Liver (tissue), 3 donors: ENCODE results near the gene RYR3.

ENCODE experiments used
- ATF3 ChIP-seq: IDR thresholded peaks from 2 replicates; pipeline ENCODE4 v1.6.1; 2016; ENCODE audit warnings: antibody characterized with exemption
- FOXA1 ChIP-seq: IDR thresholded peaks from 2 replicates; pipeline ENCODE4 v1.6.1; 2016; ENCODE audit warnings: antibody characterized with exemption
- GABPA ChIP-seq, 2 donors: IDR thresholded peaks in 1 of 2; conservative IDR thresholded peaks in 1 of 2; 2 replicates each; pipeline ENCODE4 v1.6.1; 2016; ENCODE audit warnings: antibody characterized with exemption in 2 of 2, mild to moderate bottlenecking in 1 of 2, moderate library complexity in 1 of 2
- TAF1 ChIP-seq: conservative IDR thresholded peaks from 2 replicates; pipeline ENCODE4 v1.6.1; 2016; ENCODE audit warnings: antibody characterized with exemption, mild to moderate bottlenecking
- TF ChIP-seq, protein P1 (sequence below): fragments of 150-350 bp; IDR thresholded peaks from 2 replicates; pipeline ENCODE4 v1.5.1; 2017; ENCODE audit warnings: improper control_type of control experiment, low read depth, low read length; ENCODE audit not compliant: missing input control
- donor health status: healthy.
- donor health status: healthy.

DNA sequence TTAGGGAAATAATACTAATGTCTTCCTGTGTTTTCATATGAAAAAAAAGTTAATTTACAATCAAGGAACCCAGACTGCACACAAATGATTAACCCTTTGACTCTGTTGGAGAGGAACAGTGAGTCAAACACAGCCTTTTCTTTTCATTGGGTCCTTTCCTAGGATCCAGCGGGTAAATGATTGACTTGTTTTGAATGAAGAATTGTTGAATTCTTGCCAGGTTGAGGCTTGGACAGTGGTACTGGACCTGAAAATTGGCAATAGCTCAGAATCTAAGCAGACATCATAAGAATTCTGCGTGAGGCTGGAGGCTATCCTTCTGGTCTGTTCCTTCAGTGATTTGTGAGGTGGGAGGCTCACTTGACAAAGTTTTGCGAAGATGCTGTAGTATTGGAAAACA, 143.0 kb downstream of the RYR3 start:
- no peak for TF ChIP-seq ATF3
- TF ChIP-seq, protein P1, sequence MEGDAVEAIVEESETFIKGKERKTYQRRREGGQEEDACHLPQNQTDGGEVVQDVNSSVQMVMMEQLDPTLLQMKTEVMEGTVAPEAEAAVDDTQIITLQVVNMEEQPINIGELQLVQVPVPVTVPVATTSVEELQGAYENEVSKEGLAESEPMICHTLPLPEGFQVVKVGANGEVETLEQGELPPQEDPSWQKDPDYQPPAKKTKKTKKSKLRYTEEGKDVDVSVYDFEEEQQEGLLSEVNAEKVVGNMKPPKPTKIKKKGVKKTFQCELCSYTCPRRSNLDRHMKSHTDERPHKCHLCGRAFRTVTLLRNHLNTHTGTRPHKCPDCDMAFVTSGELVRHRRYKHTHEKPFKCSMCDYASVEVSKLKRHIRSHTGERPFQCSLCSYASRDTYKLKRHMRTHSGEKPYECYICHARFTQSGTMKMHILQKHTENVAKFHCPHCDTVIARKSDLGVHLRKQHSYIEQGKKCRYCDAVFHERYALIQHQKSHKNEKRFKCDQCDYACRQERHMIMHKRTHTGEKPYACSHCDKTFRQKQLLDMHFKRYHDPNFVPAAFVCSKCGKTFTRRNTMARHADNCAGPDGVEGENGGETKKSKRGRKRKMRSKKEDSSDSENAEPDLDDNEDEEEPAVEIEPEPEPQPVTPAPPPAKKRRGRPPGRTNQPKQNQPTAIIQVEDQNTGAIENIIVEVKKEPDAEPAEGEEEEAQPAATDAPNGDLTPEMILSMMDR: no peak
- no peak for TF ChIP-seq GABPA (IDR thresholded peaks at IDR 0.05 in 1 of 2, conservative IDR thresholded peaks at IDR 0.05 in 1 of 2)
- TF ChIP-seq FOXA1: no peak
- no peak for TF ChIP-seq TAF1
